GM12878 (cell line): ENCODE measurements around the gene ALDH1L1.

Experiments used
- ASH2L ChIP-seq: fragments of 300-600, 200-600 bp; sonication (generic); IDR thresholded peaks from 2 replicates; pipeline ENCODE4 v1.6.1; 2017; ENCODE audit warnings: low read depth, mild to moderate bottlenecking, borderline replicate concordance
- CTCF ChIP-seq, 3 experiments: IDR thresholded peaks in 2 of 3; conservative IDR thresholded peaks in 1 of 3; 2 replicates each; pipeline ENCODE4 v1.5.1; 2011; ENCODE audit warnings: low read depth in 3 of 3, low read length in 3 of 3, mild to moderate bottlenecking in 3 of 3, control low read depth in 2 of 3, moderate library complexity in 2 of 3, inconsistent platforms in 1 of 3, mixed read lengths in 1 of 3; ENCODE audit not compliant: control insufficient read depth in 2 of 3, insufficient read depth in 1 of 3; ENCODE audit errors: extremely low read depth in 1 of 3
- FOXM1 ChIP-seq: IDR thresholded peaks from 2 replicates; pipeline ENCODE4 v1.6.1; 2012; ENCODE audit warnings: low read depth, mild to moderate bottlenecking, inconsistent platforms, low read length, moderate library complexity
- NFIC ChIP-seq: IDR thresholded peaks from 2 replicates; pipeline ENCODE4 v1.6.1; 2012; ENCODE audit warnings: low read depth, mild to moderate bottlenecking, inconsistent platforms, low read length, moderate library complexity
- PKNOX1 ChIP-seq: fragments of 450-650 bp; IDR thresholded peaks from 2 replicates; pipeline ENCODE4 v1.6.1; 2016; ENCODE audit warnings: mild to moderate bottlenecking
- POLR2A ChIP-seq: IDR thresholded peaks from 2 replicates; pipeline ENCODE4 v1.6.1; 2011; ENCODE audit warnings: low read depth, mild to moderate bottlenecking, low read length
- POLR2AphosphoS5 ChIP-seq: IDR thresholded peaks from 2 replicates; pipeline ENCODE4 v1.6.1; 2011; ENCODE audit warnings: mild to moderate bottlenecking, low read length, inconsistent platforms
- RAD51 ChIP-seq: fragments of 450-650 bp; IDR thresholded peaks from 2 replicates; pipeline ENCODE4 v1.6.1; 2016; ENCODE audit warnings: moderate library complexity, mild to moderate bottlenecking, inconsistent platforms
- RELB ChIP-seq: fragments of 450-650 bp; IDR thresholded peaks from 2 replicates; pipeline ENCODE4 v1.6.1; 2017; ENCODE audit warnings: low read depth, mild to moderate bottlenecking, moderate library complexity
- SMC3 ChIP-seq: IDR thresholded peaks from 2 replicates; pipeline ENCODE4 v1.6.1; 2011; ENCODE audit warnings: low read length, improper control_type of control experiment, borderline replicate concordance
- SP1 ChIP-seq: IDR thresholded peaks from one replicate; pipeline ENCODE4 v1.6.1; 2011; ENCODE audit warnings: low read depth, low read length
- TAF1 ChIP-seq: IDR thresholded peaks from 2 replicates; pipeline ENCODE4 v1.6.1; 2011; ENCODE audit warnings: mild to moderate bottlenecking, low read depth, low read length, borderline replicate concordance
- USF1 ChIP-seq: IDR thresholded peaks from 2 replicates; pipeline ENCODE4 v1.6.1; 2011; ENCODE audit warnings: borderline replicate concordance, low read depth, mild to moderate bottlenecking, moderate library complexity, mixed read lengths, low read length; ENCODE audit not compliant: insufficient read depth; ENCODE audit errors: extremely low read length
- YY1 ChIP-seq: IDR thresholded peaks from 2 replicates; pipeline ENCODE4 v1.6.1; 2011; ENCODE audit warnings: low read depth, mild to moderate bottlenecking, low read length

- TF ChIP-seq USF1 (no peak), POLR2AphosphoS5 (no peak), CTCF (IDR thresholded peaks at IDR 0.05 in 2 of 3, conservative IDR thresholded peaks at IDR 0.05 in 1 of 3; ENCODE audit: control insufficient read depth in 2 of 3, extremely low read depth in 1 of 3, insufficient read depth in 1 of 3, low read depth in 3 of 3, low read length in 3 of 3) (no peak), RELB (no peak), POLR2A (no peak), ASH2L (no peak), TAF1 (no peak), NFIC (no peak), YY1 (no peak), SMC3 (no peak), FOXM1 (no peak), SP1 (no peak), PKNOX1 (no peak), RAD51 (no peak)
These were observed 4.1 kb upstream of the ALDH1L1 start for GRCh38 chr3:126184465-126185000.
